Astrocyte (in vitro differentiated cells and primary cell): ENCODE measurements around the gene KRTAP29-1.

Experiments used
- CTCF ChIP-seq: IDR thresholded peaks from 2 replicates; pipeline ENCODE4 v1.5.1; 2011; ENCODE audit warnings: low read depth, mild to moderate bottlenecking, inconsistent platforms, low read length, moderate library complexity; ENCODE audit not compliant: insufficient read depth
- EZH2 ChIP-seq: IDR thresholded peaks from 2 replicates; pipeline ENCODE4 v1.6.1; 2012; ENCODE audit warnings: mild to moderate bottlenecking, low read length, inconsistent platforms; ENCODE audit not compliant: insufficient read depth

GRCh38 chr17:41304091-41304490, 1.4 kb upstream of the KRTAP29-1 start:
- TF ChIP-seq CTCF (no peak), EZH2 (no peak)
